ENCODE measurements around the gene ABCG1.

ABCG1 gene

DNA sequence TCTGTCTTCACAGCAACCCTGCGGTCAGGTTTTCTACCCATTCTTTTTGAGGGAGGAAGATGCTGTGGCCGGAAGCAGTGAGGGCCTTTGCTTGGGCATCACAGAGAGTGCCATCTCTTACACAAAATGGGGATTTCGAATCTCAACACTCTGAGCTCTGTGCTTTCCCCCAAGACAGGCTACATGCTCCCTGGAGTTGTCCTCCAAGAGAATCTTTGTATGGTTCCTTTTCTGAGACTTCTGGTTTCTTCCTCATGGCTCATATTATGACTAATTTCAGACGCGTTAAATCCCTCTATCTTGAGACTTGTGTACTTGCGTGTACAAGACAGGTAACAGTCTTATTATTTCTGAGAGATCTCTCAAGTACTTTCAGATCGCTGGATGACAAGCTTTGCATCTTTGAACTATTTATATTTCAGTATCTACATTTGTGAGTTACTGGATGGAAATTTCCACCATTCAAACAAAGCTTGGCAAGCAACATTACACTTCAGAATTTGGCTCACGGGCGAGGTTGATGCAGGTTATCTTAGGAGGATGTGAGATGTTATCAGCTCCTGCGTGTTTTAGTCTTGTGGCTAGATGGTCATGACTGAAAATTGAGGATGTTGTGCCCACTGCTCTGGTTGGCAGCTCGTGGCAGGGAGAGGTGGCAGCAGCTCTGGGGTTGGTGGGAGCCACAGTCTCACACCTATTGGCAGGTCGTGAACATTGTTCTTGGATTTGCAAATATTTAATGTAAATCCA lies 19.4 kb downstream of the ABCG1 start:
- peak overlapping the region; percentile 70 for H3K4me3 Mint-ChIP-seq

DNA sequence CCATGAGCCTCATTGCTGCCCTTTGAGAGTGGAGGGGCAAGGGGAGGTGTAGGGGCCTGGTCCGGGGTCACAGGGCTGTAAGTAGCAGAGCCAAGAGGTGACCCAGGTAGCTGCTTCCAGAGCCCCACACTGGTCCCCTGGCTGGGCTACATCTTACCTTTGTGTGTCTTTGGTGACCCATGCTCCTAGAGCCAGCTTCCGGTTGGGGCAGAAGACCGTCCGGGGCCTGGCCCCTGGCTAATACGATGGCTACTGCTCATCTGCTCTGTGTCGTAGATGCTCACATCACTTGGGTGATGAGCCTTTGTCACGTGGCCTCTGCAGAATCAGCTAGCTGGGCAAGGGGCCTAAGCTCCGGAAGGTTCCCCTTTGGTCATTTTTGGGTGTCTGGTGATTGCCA lies 20.6 kb downstream of the ABCG1 start:
- no peak overlapping the region for H3K27ac Mint-ChIP-seq
- H3K4me3 Mint-ChIP-seq: no peak overlapping the region
- no peaks in the 10 kb centered on the region for H3K36me3 Mint-ChIP-seq (ENCODE audit: low read depth)
- DNase-seq: no peak
- H3K9me3 Mint-ChIP-seq: no peaks in the 10 kb centered on the region
- peaks cover 54% of the 10 kb centered on the region for H3K4me1 Mint-ChIP-seq (ENCODE audit: low read depth)
- H3K27me3 Mint-ChIP-seq: no peaks in the 10 kb centered on the region

More for the DNA sequence above, 19.4 kb downstream of the ABCG1 start:
- peak overlapping the region; percentile 85 for H3K27ac Mint-ChIP-seq
- no peaks in the 10 kb centered on the region for H3K27me3 Mint-ChIP-seq
- H3K9me3 Mint-ChIP-seq: no peaks in the 10 kb centered on the region
- H3K4me1 Mint-ChIP-seq (ENCODE audit: low read depth): peaks cover 66% of the 10 kb centered on the region
- DNase-seq: peak; percentile 52
- no peaks in the 10 kb centered on the region for H3K36me3 Mint-ChIP-seq (ENCODE audit: low read depth)

DNA sequence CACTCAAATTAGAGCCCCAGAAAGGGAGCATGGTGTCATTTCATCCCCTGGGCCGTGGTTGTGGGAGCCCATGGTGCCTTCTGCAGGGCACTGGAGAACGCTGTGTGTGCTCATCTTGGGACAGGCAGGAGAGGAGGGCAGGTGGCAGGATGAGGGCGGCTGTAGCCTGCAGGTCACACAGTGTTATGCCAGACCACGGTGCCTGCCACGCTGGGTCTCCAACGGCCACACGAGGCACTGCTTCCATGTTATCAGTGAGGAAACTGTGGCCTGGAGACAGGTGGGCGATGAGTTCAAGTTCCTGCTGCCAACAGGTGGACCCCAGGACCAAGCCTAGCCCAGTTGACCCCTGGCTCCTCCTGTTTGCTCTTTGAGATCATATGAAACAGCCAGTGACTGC lies 21.0 kb downstream of the ABCG1 start:
- DNase-seq: no peak
- Mint-ChIP-seq H3K27me3 (no peaks in the 10 kb centered on the region), H3K4me3 (no peak overlapping the region), H3K36me3 (ENCODE audit: low read depth) (no peaks in the 10 kb centered on the region), H3K27ac (no peak overlapping the region), H3K4me1 (ENCODE audit: low read depth) (peaks cover 52% of the 10 kb centered on the region), H3K9me3 (no peaks in the 10 kb centered on the region)

DNA sequence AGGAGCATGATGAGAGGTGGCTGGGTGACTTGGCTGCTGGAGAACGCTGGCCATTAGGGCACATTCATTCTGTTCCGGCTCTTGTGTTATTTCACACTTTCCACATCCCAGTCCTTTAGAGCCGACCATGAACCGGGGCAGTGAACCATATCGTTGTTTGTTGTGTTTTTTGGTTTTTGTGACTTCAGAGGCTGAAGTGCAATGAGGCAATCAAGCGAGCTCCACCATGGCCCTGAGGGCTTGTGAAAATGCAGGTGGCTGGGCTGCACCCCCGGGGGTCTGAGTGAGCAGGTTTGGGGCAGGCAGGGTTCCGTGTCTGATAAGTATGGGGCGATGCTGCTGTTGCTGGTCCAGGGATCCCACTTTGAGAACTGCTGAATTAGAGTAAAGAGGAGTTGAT lies 23.7 kb downstream of the ABCG1 start:
- Mint-ChIP-seq H3K4me1 (ENCODE audit: low read depth) (peaks cover 33% of the 10 kb centered on the region), H3K36me3 (ENCODE audit: low read depth) (no peaks in the 10 kb centered on the region), H3K27ac (no peak overlapping the region), H3K27me3 (no peaks in the 10 kb centered on the region), H3K4me3 (no peak overlapping the region), H3K9me3 (no peaks in the 10 kb centered on the region)
- DNase-seq: no peak

DNA sequence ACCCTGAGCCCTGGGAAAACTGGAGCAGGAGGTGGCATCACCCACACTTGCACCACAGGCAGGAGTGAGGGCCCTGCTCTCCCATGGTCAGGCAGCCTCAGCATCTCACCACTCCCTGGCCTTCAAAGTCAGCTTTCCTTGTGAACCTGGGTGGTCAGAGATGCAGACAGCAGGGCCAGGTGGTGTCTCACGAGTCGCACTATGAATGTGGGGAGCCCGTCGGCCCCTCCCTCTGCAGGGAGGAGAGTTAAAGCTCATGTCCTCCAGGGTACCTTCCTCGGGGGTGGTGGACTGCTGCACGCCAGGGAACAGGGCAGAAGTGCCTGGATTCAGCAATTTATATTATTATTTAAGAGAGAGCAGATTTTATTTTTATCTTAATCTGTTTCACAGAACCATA lies 24.1 kb downstream of the ABCG1 start:
- no peaks in the 10 kb centered on the region for H3K27me3 Mint-ChIP-seq
- H3K27ac Mint-ChIP-seq: no peak overlapping the region
- no peak for DNase-seq
- no peaks in the 10 kb centered on the region for H3K36me3 Mint-ChIP-seq (ENCODE audit: low read depth)
- peaks cover 29% of the 10 kb centered on the region for H3K4me1 Mint-ChIP-seq (ENCODE audit: low read depth)
- H3K9me3 Mint-ChIP-seq: no peaks in the 10 kb centered on the region
- no peak overlapping the region for H3K4me3 Mint-ChIP-seq

DNA sequence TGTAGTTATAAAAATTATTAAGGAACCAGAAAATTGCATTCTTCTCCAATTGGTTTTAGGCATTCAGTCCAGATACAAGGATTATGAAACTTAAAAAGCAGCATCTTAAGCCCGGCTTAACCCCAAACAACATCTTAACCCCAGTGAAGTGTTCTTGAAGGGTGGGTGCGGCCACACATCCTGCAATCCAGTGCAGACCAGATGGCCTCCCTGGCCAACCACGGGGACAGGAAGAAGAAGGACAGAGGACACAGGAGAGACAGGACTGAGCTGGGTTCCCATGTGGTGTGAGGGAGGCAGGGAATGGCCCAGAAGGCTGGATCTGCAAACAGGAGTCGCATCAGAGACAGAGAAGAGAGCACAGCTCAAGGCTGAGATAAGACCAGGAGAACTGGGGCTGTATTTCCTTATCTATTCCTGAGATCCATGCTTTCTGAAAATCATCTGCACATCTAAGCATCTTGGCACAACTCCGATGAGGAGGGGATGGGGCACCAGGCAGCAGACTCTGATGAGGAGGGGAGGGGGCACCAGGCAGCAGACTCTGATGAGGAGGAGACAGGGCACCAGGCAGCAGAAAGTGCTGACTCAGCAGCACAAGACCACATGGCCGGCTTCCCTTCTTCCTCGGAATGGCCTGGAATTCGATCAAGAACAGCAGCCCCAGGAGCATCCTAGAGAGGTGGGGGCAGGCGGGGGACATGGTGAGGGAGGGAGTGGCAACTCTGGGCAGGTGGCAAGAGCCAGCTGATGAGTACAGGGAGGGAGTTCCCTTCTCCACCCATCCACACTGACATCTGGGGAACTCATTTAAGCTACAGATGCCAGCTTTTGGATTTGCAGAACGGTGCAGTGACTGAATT lies 26.6 kb downstream of the ABCG1 start:
- DNase-seq: no peak
- Mint-ChIP-seq H3K27ac (peak overlapping the region; percentile 31), H3K27me3 (no peaks in the 10 kb centered on the region), H3K4me1 (ENCODE audit: low read depth) (peaks cover 16% of the 10 kb centered on the region), H3K36me3 (ENCODE audit: low read depth) (no peaks in the 10 kb centered on the region), H3K9me3 (no peaks in the 10 kb centered on the region), H3K4me3 (no peak overlapping the region)

DNA sequence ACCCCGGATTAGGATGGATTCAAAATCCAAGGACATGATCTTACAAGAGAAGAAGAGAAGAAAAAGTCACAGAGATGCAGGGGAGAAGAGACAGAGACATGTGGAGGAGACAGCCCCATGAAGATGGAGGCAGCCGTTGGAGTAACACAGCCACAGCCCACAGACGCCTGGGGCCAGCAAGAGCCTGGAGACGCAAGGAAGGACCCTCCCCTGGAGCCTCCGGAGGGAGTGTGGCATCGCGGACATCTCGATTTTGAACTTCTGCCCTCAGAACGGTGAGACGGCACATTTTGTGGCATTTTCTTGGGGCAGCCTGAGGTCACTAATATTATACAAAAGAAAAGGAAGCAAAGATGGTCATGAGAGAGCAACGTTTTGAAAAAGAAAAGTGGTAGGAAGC lies 28.8 kb downstream of the ABCG1 start:
- H3K4me1 Mint-ChIP-seq (ENCODE audit: low read depth): peaks cover 18% of the 10 kb centered on the region
- no peak overlapping the region for H3K27ac Mint-ChIP-seq

DNA sequence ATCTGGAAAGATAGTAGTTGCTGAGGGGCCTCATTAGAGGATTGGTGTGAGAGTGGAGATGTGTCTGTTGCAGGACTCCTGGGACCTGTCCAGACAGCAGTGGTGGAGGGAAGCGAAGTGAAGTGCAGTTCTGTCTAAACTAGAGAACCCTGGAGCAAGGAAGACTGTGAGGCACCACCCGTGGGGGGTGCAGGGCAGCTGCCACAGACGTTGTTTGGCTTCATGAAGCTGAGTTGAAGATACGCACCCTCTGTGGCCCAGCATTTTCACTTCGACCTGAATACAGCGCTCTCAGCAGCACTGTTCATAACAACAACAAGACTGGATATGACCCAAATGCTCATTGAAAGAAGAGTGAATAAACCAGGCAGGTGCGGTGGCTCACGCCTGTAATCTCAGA lies 29.3 kb downstream of the ABCG1 start:
- Mint-ChIP-seq H3K27ac (no peak overlapping the region), H3K36me3 (ENCODE audit: low read depth) (no peaks in the 10 kb centered on the region), H3K9me3 (no peaks in the 10 kb centered on the region), H3K4me1 (ENCODE audit: low read depth) (peaks cover 20% of the 10 kb centered on the region), H3K4me3 (no peak overlapping the region), H3K27me3 (no peaks in the 10 kb centered on the region)
- DNase-seq: no peak

More for the DNA sequence above, 28.8 kb downstream of the ABCG1 start:
- H3K27me3 Mint-ChIP-seq: no peaks in the 10 kb centered on the region
- H3K9me3 Mint-ChIP-seq: no peaks in the 10 kb centered on the region
- no peak overlapping the region for H3K4me3 Mint-ChIP-seq
- no peak for DNase-seq
- H3K36me3 Mint-ChIP-seq (ENCODE audit: low read depth): no peaks in the 10 kb centered on the region

DNA sequence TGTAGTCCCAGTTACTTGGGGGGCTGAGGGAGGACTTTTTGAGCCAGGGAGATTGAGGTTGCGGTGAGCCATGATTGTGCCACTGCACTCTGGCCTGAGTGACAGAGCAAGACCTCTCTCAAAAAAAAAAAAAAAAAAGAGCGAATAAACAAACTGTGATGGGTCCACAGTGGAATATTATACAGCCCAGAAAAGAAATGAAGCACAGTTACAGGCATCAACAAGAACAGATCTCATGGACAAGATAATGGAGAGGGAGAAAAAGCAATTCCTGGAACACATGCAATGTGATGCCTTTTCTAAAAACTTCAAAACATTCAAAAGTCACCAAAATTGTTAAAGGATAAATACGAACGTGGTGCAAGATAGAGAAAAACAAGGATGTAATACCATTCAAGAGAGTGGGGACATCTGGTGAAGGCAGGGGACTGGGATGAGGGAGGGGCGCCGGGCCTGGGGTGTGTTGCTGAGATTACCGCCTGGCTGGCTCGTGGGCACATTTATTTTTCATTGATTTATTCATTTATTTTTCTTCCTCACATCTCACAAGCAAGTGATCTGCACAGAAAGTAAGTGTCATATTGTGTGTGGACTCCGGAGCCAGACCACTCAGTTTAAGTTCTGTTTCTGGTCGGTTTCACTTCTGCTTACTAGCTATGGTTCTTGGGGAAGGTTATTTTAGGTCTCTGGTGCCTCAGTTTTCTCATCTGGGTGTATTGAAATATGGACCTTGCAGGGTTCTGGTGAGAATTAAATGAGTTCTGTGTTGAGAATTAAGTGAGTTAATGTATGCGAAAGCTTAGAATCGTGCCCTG lies 30.1 kb downstream of the ABCG1 start:
- Mint-ChIP-seq H3K27me3 (no peaks in the 10 kb centered on the region), H3K4me3 (no peak overlapping the region), H3K9me3 (no peaks in the 10 kb centered on the region), H3K36me3 (ENCODE audit: low read depth) (no peaks in the 10 kb centered on the region), H3K4me1 (ENCODE audit: low read depth) (peaks cover 26% of the 10 kb centered on the region), H3K27ac (no peak overlapping the region)
- DNase-seq: no peak

DNA sequence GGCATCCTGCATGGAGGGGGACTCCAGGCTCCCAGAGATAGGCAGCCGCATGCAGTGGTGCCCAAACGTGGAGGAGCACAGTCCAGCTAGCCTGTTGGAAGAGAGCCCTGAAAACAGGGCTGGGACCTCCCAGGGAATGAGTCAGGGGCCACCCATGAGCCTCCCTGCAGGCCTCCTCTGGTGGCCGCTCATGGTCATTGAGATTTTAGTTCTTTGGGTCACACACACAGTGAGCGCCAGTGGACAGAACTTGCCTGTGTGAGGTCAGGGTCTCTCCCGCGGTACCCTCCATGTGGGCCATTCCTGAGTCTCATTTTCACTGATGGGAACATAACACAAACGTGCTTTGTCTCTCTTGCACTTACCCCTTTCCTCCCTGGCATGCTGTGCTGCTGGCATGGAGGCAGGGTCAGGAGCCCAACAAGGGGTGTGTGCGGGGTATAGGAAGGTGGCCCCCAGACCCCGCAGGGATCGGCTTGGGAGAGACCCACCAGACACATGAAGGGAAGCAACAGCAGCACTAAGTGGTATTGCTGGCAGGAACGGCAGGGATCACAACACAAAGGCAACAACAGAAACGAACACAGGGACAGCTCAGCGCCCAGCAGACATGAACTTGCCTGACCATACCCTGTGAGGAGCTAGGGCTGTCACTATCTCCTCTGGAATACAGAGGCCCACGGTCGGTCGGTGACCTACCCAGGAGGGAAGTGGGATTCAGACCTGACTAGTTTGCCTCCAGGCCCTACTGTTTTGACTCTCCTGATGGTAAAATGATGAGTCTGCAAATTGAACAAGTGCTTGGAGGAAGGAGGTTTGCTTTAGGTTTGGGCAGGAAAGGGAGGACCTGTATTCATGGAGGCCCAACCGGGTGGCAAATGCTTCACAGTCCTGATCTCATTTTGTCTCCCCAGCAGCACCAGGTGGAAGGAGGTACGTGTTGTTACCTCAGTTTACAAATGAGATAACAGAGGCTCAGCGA lies 31.8 kb downstream of the ABCG1 start:
- no peak for DNase-seq
- Mint-ChIP-seq H3K4me3 (no peak overlapping the region), H3K27me3 (no peaks in the 10 kb centered on the region), H3K27ac (peak overlapping the region; percentile 7), H3K4me1 (ENCODE audit: low read depth) (peaks cover 31% of the 10 kb centered on the region), H3K36me3 (ENCODE audit: low read depth) (no peaks in the 10 kb centered on the region), H3K9me3 (no peaks in the 10 kb centered on the region)

DNA sequence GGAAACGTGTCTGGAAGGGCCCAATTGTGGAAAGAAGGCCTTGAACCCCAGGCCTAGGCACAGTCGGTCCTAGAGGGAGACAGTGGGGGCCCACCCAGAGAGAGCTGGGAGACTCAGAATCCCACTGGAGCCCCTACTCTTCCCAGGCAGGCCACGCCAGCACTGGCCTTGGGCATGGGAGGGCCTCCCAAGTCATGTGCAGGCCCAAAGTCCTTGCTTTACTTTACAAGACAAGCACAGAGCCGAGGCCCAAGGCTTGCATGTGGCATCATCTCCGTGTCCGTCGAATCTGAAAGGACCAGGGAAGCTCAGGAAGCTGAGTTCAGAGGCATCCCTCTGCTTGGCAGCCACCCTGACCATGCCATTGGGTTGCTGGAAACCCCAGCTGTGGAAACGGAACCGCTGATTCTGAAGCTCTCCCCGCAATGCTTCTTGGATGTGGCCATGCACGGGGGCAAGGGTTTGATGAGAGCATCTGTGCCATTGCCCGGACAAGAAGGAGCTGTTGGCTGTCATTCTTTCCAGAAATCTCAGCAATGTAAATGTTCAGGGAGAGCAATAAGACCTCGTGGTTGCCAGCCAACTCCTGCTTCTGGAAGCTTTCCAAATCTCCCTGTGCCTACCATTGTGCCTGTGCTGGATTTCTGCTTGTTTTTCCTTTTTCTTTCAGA lies 32.8 kb downstream of the ABCG1 start:
- H3K4me1 Mint-ChIP-seq (ENCODE audit: low read depth): peaks cover 30% of the 10 kb centered on the region
- H3K27me3 Mint-ChIP-seq: no peaks in the 10 kb centered on the region
- H3K9me3 Mint-ChIP-seq: no peaks in the 10 kb centered on the region
- DNase-seq: no peak
- peak overlapping the region; percentile 37 for H3K27ac Mint-ChIP-seq
- H3K4me3 Mint-ChIP-seq: no peak overlapping the region
- no peaks in the 10 kb centered on the region for H3K36me3 Mint-ChIP-seq (ENCODE audit: low read depth)

DNA sequence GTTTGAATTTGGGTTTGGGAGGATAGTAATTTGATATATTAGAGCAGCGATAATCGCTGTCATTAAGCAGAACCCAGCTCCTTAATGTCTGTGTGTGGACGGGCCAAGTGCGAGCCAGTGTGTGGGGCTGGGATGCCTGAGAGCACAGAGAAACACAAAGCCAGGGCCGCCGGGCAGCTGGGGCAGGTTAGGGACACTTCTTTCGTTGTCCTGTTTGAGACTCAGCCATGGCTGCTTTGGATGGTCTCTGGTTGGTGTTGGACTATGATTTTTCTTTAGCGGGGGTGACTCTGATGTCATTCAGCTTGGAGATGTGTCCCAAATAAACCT lies 33.4 kb downstream of the ABCG1 start:
- Mint-ChIP-seq H3K36me3 (ENCODE audit: low read depth) (no peaks in the 10 kb centered on the region), H3K27me3 (no peaks in the 10 kb centered on the region), H3K27ac (peak overlapping the region; percentile 37), H3K4me1 (ENCODE audit: low read depth) (peaks cover 30% of the 10 kb centered on the region), H3K4me3 (no peak overlapping the region), H3K9me3 (no peaks in the 10 kb centered on the region)
- DNase-seq: no peak

DNA sequence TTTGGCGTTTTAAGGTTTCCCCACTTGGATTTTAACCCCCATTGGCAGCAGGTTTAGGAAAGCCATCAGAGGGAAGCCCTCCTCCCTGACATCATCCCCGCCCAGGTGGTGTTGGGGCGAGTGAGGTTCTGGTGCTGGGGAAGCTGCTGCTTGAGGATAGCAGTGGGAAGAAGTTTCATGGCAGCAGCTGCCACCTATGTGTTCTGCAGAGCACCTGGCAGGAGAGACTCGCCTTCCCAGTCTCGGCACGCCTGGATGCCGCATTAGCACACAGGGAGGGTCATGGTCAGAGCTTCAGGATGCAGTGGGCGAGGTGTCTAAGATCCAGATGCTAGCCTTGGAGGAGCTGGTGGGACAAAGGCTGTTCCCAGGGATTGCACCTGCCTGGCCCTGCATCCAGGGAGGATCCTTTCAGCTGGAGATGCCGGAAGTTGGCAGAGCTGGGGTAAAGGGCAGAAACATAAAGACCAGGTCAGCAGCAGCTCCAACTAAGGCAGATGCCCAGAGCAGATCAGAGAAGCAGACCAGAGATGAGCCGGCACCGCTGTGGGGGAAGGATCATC lies 33.9 kb downstream of the ABCG1 start:
- peaks cover 30% of the 10 kb centered on the region for H3K4me1 Mint-ChIP-seq (ENCODE audit: low read depth)
- no peaks in the 10 kb centered on the region for H3K27me3 Mint-ChIP-seq
- DNase-seq: no peak
- no peak overlapping the region for H3K4me3 Mint-ChIP-seq
- no peaks in the 10 kb centered on the region for H3K36me3 Mint-ChIP-seq (ENCODE audit: low read depth)
- no peaks in the 10 kb centered on the region for H3K9me3 Mint-ChIP-seq
- H3K27ac Mint-ChIP-seq: no peak overlapping the region
